NOMO-1 (cell line): ENCODE measurements around the gene RPL7L1.

Experiments used
- DNase-seq, 2 experiments: peaks; one replicate each; lab custom pipeline; 2025; ENCODE audit not compliant: unreplicated experiment in 2 of 2; lab: John Stamatoyannopoulos, UW

Gene RPL7L1

DNA sequence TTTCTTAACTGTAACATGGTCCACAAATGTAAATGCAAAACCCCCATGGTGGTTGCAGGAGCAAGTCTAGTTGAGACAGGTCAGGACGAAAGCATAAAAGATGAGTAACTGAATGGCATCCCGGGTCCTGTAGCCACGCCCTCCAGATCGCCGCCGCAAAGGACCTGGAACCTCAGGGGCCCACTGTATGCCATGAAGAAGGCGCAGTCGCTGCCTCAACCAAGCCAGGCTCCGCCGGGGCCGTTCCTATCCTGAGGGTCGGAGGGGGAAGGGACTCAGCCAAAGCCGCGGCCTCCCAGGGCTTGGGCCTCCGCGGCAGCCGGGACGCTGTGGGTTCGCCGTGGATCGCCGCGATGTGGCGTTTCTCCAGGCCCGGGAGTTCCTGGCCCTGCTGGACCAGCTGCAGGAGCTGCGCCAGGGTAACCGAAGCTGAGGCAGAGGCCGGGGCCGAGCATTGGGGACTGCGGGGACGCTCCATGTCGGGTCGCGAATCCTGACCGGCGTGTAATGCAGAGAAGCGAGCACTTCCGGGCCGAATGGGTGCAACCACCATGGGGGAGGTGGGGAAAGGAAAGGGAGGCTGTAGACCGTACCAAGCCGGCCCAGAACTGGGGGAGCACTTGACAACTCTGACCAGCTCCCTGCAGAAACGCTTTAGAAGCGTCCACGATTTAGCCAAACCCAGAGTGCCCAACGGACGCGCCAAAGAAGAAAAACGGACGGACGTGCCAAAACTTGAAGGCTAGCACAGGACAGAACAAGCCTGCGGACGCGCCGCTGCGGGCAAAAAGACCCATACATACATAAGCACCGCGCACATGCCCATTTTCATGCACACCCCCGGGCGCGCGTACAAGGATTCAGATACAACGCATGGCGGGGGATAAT is 11.1 kb downstream of the RPL7L1 start:
- DNase-seq: peak; percentile 91 to 92

DNA sequence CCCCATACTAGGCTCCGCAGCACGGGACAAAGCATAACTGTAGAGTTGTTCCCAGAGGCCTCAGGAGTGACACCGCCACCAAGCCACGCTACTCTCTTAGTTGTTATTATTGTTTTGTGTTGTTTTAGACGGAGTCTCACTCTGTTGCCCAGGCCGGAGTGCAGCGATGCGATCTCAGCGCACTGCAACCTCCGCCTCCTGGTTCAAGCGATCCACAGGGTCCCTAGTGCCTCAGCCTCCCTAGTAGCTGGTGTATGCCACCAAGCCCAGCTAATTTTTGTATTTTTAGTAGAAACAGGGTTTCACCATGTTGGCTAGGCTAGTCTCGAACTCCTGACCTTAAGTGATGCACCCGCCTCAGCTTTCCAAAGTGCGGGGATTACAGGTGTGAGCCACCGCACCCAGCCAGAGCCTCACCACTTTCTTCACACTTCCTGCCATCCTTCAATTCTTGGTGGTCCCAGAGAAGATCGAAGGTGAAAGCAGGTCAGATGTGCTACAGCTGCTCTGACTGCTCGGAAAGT is 11.8 kb downstream of the RPL7L1 start:
- DNase-seq: no peak

DNA sequence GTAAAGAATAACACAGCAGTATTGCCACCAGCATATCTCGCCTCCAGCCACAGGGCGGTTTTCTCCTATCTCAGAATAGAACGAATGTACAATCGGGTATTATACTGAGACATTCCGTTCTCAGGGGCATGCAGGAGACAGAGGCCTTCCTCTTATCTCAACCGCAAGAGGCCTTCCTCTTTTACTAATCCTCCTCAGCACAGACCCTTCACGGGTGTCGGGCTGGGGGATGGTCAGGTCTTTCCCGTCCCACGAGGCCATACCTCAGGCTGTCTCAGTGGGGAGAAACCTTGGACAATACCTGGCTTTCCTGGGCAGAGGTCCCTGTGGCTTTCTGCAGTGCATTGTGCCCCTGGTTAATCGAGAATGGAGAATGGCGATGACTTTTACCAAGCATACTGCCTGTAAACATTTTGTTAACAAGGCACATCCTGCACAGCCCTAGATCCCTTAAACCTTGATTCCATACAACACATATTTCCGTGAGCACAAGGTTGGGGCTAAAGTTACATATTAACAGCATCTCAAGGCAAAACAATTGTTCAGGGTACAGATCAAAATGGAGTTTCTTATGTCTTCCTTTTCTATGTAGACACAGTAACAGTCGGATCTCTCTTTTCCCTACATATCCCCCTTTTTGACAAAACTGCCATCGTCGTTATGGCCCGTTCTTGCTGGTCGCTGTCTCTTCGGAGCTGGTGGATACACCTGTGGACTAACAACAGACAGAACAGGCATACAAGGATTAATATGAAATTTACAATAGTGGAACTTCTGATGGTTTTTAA is 14.8 kb downstream of the RPL7L1 start:
- DNase-seq: peak; percentile 43 to 80

DNA sequence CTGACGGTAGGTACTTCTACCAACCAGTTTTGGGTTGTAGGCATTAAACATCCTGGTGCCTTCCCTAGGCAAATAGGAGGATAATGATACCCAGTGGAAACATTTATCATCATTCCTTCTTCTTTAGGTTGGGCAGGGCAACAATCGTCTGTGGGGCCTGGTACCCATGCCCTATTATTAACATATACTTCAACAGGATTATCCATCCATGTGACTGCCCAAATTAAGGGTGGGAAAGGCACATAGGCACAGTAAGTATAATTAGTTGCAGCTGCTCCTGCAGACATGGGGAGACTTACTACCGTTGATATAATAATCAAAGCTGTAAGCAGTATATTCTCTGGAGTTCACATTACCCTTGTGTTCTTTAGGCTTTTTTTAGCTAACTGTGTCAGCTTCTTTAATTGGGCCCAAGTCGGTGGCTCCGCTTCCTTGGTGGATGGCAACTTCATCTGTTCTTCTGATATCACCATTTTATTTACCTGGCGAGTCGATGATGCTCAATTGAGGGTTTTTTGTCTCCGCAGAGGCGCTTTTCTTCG is 16.8 kb downstream of the RPL7L1 start:
- DNase-seq: no peak

DNA sequence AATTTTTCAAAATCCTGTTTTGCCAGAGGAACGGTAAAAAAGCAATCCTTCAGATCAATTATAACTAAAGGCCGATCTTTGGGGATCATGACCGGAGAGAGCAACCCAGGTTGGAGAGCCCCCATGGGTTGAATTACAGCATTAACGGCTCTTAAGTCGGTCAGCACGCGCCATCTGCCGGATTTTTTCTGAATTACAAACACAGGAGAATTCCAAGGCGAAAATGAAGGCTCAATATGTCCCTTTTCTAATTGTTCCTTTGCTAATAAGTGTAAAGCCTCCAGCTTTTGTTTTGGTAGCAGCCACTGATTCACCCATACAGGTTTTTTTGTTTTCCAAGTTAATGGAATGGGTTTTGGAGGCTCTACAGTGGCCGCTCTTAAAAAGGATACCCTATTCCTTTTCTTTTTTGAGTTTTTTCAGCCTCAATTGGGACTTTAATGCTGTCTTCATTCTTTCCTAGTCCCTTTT is 19.5 kb downstream of the RPL7L1 start:
- peak; percentile 32 to 49 for DNase-seq

DNA sequence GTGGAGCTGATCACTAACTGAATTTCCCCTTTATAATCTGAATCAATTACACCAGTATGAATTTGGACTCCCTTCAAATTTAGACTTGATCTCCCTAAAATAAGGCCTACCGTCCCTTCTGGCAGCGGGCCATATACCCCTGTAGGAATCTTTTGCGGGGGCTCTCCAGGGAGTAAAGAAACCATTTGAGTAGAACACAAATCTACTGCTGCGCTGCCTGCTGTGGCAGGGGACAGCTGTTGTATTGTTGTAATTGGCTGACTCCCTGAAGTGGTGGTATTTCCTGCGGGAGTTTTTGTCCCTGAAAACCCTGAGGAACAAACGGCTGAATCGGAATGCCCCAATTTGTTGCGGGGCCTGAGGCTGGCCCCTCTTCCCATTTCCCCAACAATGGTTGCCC is 20.5 kb downstream of the RPL7L1 start:
- DNase-seq: no peak

DNA sequence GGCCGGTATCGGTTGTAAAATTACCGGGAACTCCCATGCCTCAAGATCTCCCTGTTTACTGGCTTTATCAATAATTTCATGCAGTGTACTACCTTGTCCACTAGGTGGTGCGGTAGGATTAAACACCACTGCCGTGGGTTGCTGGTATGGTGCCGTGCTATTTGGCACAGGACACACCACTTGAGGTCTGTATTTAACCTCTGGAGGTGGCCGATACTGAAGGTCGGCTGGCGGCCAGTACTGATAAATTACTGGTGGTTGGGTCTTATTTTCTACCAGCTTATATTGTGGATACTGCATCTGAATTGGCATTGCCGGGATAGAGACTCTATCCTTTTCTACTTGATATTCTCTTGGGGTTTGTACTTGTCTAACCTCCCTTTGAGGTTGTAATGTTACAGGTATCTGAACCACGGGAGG is 22.1 kb downstream of the RPL7L1 start:
- peak; percentile 58 to 60 for DNase-seq

DNA sequence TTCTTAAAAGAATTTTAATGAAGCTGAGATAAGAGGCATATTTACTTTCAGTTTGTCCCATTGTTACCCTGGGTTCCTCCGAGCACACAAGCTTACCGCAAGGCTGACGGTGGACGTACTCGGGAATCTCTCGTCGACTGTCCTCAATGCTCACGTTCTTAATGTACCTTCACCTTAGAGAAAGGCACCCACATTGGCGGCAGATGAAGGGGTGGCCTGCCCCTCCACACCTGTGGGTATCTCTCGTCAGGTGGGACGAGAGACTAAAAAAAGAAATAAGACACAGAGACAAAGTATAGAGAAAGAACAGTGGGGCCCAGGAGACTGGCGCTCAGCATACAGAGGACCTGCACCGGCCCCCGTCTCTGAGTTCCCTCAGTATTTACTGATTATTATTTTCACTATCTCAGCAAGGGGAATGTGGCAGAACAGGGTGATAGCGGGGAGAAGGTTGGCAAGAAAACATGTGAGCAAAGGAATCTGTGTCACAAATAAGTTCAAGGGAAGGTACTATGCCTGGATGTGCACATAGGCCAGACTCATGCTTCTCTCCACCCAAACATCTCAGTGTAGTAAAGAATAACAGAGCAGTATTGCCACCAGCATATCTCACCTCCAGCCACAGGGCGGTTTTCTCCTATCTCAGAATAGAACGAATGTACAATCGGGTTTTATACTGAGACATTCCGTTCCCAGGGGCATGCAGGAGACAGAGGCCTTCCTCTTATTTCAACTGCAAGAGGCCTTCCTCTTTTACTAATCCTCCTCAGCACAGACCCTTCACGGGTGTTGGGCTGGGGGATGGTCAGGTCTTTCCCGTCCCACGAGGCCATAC is 23.2 kb downstream of the RPL7L1 start:
- DNase-seq: peak in 1 of 2 experiments; percentile 27

DNA sequence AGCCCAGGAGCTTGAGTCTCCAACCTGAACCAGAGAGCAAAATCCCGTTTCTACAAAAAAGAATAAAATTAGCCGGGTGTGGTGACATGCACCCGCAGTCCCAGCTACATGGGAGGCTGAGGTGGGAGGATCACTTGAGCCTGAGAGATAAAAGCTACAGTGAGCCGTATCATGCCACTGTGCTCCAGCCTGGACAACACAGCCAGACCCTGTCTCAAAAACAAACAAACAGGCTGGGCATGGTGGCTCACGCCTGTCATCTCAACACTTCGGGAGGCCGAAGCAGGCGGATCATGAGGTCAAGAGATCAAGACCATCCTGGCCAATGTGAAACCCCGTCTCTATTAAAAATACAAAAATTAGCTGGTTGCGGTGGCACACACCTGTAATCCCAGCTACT is 25.1 kb downstream of the RPL7L1 start:
- no peak for DNase-seq

DNA sequence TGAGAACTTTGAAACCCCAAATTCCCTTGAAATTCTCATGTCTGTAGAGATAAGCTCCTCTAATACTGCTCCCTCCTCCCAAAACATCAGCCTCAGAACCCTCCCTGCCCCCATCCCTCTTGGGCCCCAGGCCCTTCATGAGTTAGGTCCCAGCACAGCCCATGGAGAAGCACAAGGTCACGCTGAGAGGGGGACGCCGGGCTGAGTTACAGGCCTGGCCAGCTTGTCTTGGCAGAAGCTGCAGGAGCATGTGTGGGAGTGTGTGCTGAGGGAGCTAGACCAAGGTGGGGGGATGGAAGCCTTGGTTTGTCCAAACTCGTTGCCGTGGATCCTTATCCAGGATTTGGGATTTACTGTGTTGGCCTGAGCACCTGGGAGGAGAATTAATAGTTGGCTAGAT is 27.9 kb downstream of the RPL7L1 start:
- DNase-seq: no peak

DNA sequence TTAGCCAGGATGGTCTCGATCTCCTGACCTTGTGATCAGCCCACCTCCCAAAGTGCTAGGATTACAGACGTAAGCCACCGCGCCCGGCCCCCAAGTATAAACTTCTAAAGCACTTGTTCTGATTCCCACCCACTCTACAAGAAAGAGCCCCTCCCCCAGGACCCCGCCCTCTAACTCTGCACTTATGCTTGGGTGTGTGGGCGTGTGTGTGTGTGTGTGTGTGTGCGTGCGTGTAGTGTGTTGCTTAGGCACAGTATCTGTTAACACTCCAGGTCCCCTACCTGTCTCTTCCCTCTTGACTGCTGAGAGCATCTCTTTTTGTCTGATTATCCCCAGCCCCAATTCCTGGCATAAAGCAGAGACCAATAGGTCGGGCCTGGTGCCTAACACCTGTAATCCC is 30.4 kb downstream of the RPL7L1 start:
- DNase-seq: no peak

DNA sequence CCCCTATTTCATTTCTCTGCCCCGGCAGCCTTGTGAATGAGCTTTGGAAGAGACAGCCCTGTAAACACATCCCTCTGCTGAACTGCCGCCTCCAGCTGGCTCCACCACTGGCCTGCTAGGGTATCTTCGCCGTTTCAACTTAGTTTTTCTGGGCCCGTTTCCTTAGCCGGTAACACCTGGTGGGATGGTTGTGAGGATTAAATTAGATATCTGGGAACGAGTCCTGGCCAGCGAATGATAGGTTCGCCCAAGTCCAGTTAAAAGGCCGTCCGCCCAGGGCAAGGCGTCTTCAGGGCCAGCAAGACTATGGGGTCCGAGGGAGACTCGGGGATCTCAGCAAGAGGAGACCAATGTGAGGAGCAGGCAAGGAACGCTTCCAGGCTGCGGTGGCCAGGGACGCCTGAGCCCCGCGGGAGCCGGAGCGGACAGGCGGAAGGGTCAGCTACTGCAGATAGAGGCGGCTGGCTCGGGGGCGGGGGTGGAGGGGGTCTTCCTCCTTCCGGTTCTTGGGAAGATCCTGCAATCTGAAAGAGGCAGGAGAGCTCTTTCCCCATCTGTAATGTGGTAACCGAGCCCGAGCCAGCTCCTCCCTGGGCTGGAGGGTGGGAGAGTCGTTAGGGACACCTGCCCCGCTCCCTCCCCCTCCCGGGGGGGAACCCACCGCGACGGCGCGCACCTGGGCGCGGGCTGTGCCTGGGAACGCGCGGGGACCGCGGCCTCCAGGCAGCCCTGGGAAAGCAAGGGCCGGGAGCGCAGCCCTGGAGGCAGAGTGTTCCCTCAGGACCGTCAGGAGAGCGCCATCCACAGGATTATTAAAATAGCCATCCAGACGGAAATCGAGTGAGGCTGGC is 32.0 kb downstream of the RPL7L1 start:
- DNase-seq: no peak

DNA sequence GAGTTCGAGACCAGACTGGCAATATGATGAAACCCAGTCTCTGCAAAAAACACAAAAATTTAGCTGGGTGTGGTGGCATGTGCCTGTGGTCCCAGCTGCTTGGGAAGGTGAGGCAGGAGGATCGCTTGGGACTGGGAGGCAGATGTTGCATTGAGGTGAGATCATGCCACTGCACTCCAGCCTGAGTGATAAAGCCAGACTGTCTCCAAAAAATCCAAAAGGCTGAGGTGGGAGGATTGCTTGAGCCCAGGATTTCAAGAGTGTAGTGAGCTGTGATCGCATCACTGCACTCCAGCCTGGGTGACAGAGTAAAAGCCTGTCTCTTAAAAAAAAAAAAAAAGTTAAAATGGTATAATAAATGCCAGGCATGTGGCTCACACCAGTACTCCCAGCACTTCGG is 35.1 kb downstream of the RPL7L1 start:
- no peak for DNase-seq

DNA sequence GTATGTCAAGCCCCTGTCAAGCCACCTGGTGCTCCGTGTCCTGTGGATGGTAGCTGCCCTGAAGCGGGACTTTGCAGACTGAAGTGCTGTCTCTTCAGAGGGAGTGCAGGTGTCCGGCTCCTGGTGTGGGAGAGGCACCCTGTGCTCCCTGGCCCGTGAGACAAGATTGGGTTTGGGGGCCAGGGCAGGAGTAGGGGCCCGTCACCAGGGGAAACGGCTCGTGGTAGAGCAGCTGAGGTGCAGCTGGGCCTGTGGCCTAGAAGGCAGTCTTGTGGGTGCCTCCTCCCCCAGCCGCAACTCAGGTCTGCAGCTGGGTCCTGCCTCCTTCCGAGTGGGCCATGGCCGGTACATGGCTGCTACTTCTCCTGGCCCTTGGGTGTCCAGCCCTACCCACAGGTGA is 36.3 kb downstream of the RPL7L1 start, which contains the start of gene PTCRA:
TSS of gene PTCRA (plus strand) at position 322 of the 400 bp plus-strand sequence. CDS start at position 339, 17 bp downstream.
- DNase-seq: no peak

DNA sequence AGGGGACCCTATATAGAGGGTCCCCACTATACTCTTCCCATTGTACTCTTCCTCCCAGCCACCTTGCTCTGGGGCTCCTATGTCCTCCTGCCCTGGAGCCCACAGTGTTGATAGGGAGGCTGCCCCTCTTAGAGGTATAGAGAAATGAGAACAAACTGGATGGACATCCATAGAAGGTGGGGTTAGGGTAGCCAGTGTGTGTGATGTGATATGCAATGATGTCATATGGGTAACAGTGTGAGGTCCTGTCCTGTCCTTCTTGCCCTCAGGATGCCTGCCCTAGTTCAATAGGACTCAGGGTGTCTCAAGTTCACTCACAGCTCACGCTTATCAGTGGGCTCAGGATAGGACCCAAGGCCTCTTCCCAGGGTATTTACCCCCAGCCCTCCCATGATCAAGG is 36.9 kb downstream of the RPL7L1 start:
- no peak for DNase-seq

DNA sequence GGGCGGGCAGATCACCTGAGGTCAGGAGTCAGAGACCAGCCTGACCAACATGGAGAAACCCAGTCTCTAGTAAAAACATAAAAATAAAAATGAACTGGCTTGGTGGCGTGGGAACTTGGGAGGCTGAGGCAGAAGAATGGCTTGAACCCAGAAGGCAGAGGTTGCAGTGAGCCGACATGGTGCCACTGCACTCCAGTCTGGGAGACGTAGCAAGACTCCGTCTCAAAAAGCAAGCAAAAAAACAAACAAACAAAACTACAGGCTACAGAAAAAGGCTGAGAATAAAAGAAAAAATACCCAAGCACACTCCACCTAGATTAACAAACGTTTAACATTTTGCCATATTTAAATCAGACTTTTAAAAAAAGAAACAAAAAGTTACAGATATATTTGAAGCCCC is 42.4 kb downstream of the RPL7L1 start:
- DNase-seq: no peak

DNA sequence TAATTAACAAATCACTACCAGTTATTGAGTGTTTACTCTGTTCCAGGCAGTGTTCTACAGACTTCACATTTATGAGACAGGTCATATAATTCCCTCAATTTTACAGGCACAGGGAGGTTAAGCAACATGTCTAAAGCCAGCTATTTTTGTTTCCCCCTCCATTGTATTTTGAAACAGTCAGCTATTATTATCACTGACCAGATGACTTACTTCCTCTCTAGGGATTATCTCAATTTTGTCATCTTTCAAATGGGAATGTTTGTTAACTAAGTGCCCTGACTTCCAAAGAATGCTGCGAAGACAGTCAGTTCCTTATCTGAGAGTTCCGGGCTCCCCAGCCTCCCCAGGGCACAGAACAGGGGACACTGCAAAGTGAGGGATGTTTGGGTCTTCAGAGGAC is 44.2 kb downstream of the RPL7L1 start:
- peak; percentile 66 to 84 for DNase-seq

DNA sequence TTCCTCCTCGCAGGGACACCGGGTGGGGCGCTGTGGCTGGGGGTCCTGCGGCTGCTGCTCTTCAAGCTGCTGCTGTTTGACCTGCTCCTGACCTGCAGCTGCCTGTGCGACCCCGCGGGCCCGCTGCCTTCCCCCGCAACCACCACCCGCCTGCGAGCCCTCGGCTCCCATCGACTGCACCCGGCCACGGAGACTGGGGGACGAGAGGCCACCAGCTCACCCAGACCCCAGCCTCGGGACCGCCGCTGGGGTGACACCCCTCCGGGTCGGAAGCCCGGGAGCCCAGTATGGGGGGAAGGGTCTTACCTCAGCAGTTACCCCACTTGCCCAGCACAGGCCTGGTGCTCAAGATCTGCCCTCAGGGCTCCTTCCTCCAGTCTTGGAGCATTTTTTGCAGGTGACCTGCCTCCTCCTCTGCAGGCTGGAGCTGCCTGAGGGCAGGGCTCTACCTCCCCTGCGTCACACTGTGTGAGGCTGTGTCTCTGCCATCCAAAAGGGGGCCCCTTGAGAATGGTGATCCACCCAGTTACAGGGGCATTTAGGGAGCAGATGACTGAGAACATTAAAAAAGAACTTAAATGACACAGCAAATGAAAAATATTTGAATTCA is 45.9 kb downstream of the RPL7L1 start:
- DNase-seq: no peak
